ENCODE data around the gene AK5. TPM values are rescaled to one million over a fixed set of nuclear protein-coding genes. Genes with fewer than 3 reads are reported as not detected.
A peak's percentile ranks its signal among the peaks of the same experiment; 100 is the strongest.

AK5 gene
- total and polyA plus RNA-seq, 4 donors: 14.7 to 76.0 (median 58.4) TPM

- no peak overlapping the region for H3K4me3 ChIP-seq (ENCODE audit: low read depth, low read length)
- H3K9me3 ChIP-seq (ENCODE audit: control insufficient read depth, insufficient read depth, low read length): no peaks in the 10 kb centered on the region
- no peaks in the 10 kb centered on the region for H3K27me3 ChIP-seq (ENCODE audit: control insufficient read depth, insufficient read depth, low read length)
- H3K4me1 ChIP-seq (ENCODE audit: control insufficient read depth, insufficient read depth, low read length): peaks cover 5% of the 10 kb centered on the region
- H3K36me3 ChIP-seq (ENCODE audit: control insufficient read depth, insufficient read depth, low read length): peaks cover 2% of the 10 kb centered on the region
- WGBS (ENCODE audit: insufficient coverage): 81% methylated on average over 3 of the region's 7 CpGs
- DNase-seq (ENCODE audit: low read depth in 4 of 6, low spot score in 6 of 6): peak in 1 of 6 donors; percentile 14
- H3K27ac ChIP-seq (ENCODE audit: low read depth, low read length): no peak overlapping the region
These were observed 257.2 kb downstream of the AK5 start for GRCh38 chr1:77538956-77539518.

- no peak overlapping the region for H3K4me3 ChIP-seq (ENCODE audit: low read depth, low read length)
- H3K9me3 ChIP-seq (ENCODE audit: control insufficient read depth, insufficient read depth, low read length): no peaks in the 10 kb centered on the region
- peaks cover 5% of the 10 kb centered on the region for H3K4me1 ChIP-seq (ENCODE audit: control insufficient read depth, insufficient read depth, low read length)
- H3K27ac ChIP-seq (ENCODE audit: low read depth, low read length): no peak overlapping the region
- H3K27me3 ChIP-seq (ENCODE audit: control insufficient read depth, insufficient read depth, low read length): no peaks in the 10 kb centered on the region
- WGBS (ENCODE audit: insufficient coverage): 47% methylated on average over 4 of the region's 4 CpGs
- DNase-seq (ENCODE audit: low read depth in 4 of 6, low spot score in 6 of 6): peak in 1 of 6 donors; percentile 28
- H3K36me3 ChIP-seq (ENCODE audit: control insufficient read depth, insufficient read depth, low read length): peaks cover 2% of the 10 kb centered on the region
These were observed 257.8 kb downstream of the AK5 start for GRCh38 chr1:77539519-77540142.

- 100% methylated on average over 1 of the region's 6 CpGs for WGBS (ENCODE audit: insufficient coverage)
- Histone ChIP-seq H3K4me3 (ENCODE audit: low read depth, low read length) (no peak overlapping the region), H3K36me3 (ENCODE audit: control insufficient read depth, insufficient read depth, low read length) (peaks cover 2% of the 10 kb centered on the region), H3K27me3 (ENCODE audit: control insufficient read depth, insufficient read depth, low read length) (no peaks in the 10 kb centered on the region), H3K9me3 (ENCODE audit: control insufficient read depth, insufficient read depth, low read length) (no peaks in the 10 kb centered on the region), H3K4me1 (ENCODE audit: control insufficient read depth, insufficient read depth, low read length) (peaks cover 5% of the 10 kb centered on the region), H3K27ac (ENCODE audit: low read depth, low read length) (no peak overlapping the region)
- no peak for DNase-seq (ENCODE audit: low read depth in 4 of 6, low spot score in 6 of 6)
These were observed 258.8 kb downstream of the AK5 start for GRCh38 chr1:77540501-77541161.

GRCh38 chr1:77541162-77541545 lies 259.3 kb downstream of the AK5 start:
- DNase-seq (ENCODE audit: low read depth in 4 of 6, low spot score in 6 of 6): no peak
- Histone ChIP-seq H3K36me3 (ENCODE audit: control insufficient read depth, insufficient read depth, low read length) (peaks cover 2% of the 10 kb centered on the region), H3K27ac (ENCODE audit: low read depth, low read length) (no peak overlapping the region), H3K4me1 (ENCODE audit: control insufficient read depth, insufficient read depth, low read length) (peaks cover 5% of the 10 kb centered on the region), H3K27me3 (ENCODE audit: control insufficient read depth, insufficient read depth, low read length) (no peaks in the 10 kb centered on the region), H3K4me3 (ENCODE audit: low read depth, low read length) (no peak overlapping the region), H3K9me3 (ENCODE audit: control insufficient read depth, insufficient read depth, low read length) (no peaks in the 10 kb centered on the region)
- WGBS (ENCODE audit: insufficient coverage): 90% methylated on average over 2 of the region's 5 CpGs

GRCh38 chr1:77542813-77543420 lies 261.1 kb downstream of the AK5 start:
- Histone ChIP-seq H3K4me3 (ENCODE audit: low read depth, low read length) (no peak overlapping the region), H3K27ac (ENCODE audit: low read depth, low read length) (no peak overlapping the region), H3K27me3 (ENCODE audit: control insufficient read depth, insufficient read depth, low read length) (no peaks in the 10 kb centered on the region), H3K9me3 (ENCODE audit: control insufficient read depth, insufficient read depth, low read length) (no peaks in the 10 kb centered on the region), H3K4me1 (ENCODE audit: control insufficient read depth, insufficient read depth, low read length) (peaks cover 5% of the 10 kb centered on the region), H3K36me3 (ENCODE audit: control insufficient read depth, insufficient read depth, low read length) (peaks cover 2% of the 10 kb centered on the region)
- whole genome bisulfite sequencing (ENCODE audit: insufficient coverage): 65% methylated on average over 2 of the region's 3 CpGs
- no peak for DNase-seq (ENCODE audit: low read depth in 4 of 6, low spot score in 6 of 6)

- no peak for DNase-seq (ENCODE audit: low read depth in 4 of 6, low spot score in 6 of 6)
- Histone ChIP-seq H3K9me3 (ENCODE audit: control insufficient read depth, insufficient read depth, low read length) (no peaks in the 10 kb centered on the region), H3K27ac (ENCODE audit: low read depth, low read length) (no peak overlapping the region), H3K4me1 (ENCODE audit: control insufficient read depth, insufficient read depth, low read length) (peaks cover 5% of the 10 kb centered on the region), H3K4me3 (ENCODE audit: low read depth, low read length) (no peak overlapping the region), H3K27me3 (ENCODE audit: control insufficient read depth, insufficient read depth, low read length) (no peaks in the 10 kb centered on the region), H3K36me3 (ENCODE audit: control insufficient read depth, insufficient read depth, low read length) (peaks cover 2% of the 10 kb centered on the region)
- WGBS (ENCODE audit: insufficient coverage): no CpG with 5 or more reads among the region's 4 CpGs
These were observed 262.1 kb downstream of the AK5 start for GRCh38 chr1:77543822-77544448.

- no peak overlapping the region for H3K4me3 ChIP-seq (ENCODE audit: low read depth, low read length)
- no peak overlapping the region for H3K27ac ChIP-seq (ENCODE audit: low read depth, low read length)
- H3K36me3 ChIP-seq (ENCODE audit: control insufficient read depth, insufficient read depth, low read length): no peaks in the 10 kb centered on the region
- no peak for DNase-seq (ENCODE audit: low read depth in 4 of 6, low spot score in 6 of 6)
- 88% methylated on average over 5 of the region's 8 CpGs for WGBS (ENCODE audit: insufficient coverage)
- no peaks in the 10 kb centered on the region for H3K9me3 ChIP-seq (ENCODE audit: control insufficient read depth, insufficient read depth, low read length)
- H3K4me1 ChIP-seq (ENCODE audit: control insufficient read depth, insufficient read depth, low read length): no peaks in the 10 kb centered on the region
- H3K27me3 ChIP-seq (ENCODE audit: control insufficient read depth, insufficient read depth, low read length): no peaks in the 10 kb centered on the region
These were observed 263.0 kb downstream of the AK5 start for GRCh38 chr1:77544845-77545244.

GRCh38 chr1:77545970-77546369 lies 264.2 kb downstream of the AK5 start:
- Histone ChIP-seq H3K27ac (ENCODE audit: low read depth, low read length) (no peak overlapping the region), H3K36me3 (ENCODE audit: control insufficient read depth, insufficient read depth, low read length) (no peaks in the 10 kb centered on the region), H3K9me3 (ENCODE audit: control insufficient read depth, insufficient read depth, low read length) (no peaks in the 10 kb centered on the region), H3K4me1 (ENCODE audit: control insufficient read depth, insufficient read depth, low read length) (no peaks in the 10 kb centered on the region), H3K4me3 (ENCODE audit: low read depth, low read length) (no peak overlapping the region), H3K27me3 (ENCODE audit: control insufficient read depth, insufficient read depth, low read length) (no peaks in the 10 kb centered on the region)
- WGBS (ENCODE audit: insufficient coverage): 68% methylated on average over 5 of the region's 5 CpGs
- DNase-seq (ENCODE audit: low read depth in 4 of 6, low spot score in 6 of 6): no peak

GRCh38 chr1:77546890-77547289 lies 265.1 kb downstream of the AK5 start:
- 38% methylated on average over 1 of the region's 3 CpGs for WGBS (ENCODE audit: insufficient coverage)
- Histone ChIP-seq H3K4me3 (ENCODE audit: low read depth, low read length) (no peak overlapping the region), H3K27me3 (ENCODE audit: control insufficient read depth, insufficient read depth, low read length) (no peaks in the 10 kb centered on the region), H3K4me1 (ENCODE audit: control insufficient read depth, insufficient read depth, low read length) (no peaks in the 10 kb centered on the region), H3K36me3 (ENCODE audit: control insufficient read depth, insufficient read depth, low read length) (no peaks in the 10 kb centered on the region), H3K9me3 (ENCODE audit: control insufficient read depth, insufficient read depth, low read length) (no peaks in the 10 kb centered on the region), H3K27ac (ENCODE audit: low read depth, low read length) (no peak overlapping the region)
- no peak for DNase-seq (ENCODE audit: low read depth in 4 of 6, low spot score in 6 of 6)
